Osteoblast (primary cell): ENCODE results near the gene AKAP7. TPM values are rescaled to one million over a fixed set of nuclear protein-coding genes. Genes with fewer than 3 reads are reported as not detected.

Source experiments
- DNase-seq: peaks from one replicate; pipeline ENCODE4 v3.0.0; 2011; ENCODE audit warnings: low spot score, mixed read lengths; ENCODE audit not compliant: insufficient read length; ENCODE audit errors: missing footprints
- H2AFZ ChIP-seq: 2 replicates; pipeline ENCODE4 v1.6.0; 2011; ENCODE audit warnings: mild to moderate bottlenecking, low read length
- H3K27ac ChIP-seq: 2 replicates; pipeline ENCODE4 v1.5.1; 2011; ENCODE audit warnings: mild to moderate bottlenecking, low read depth, low read length, moderate library complexity
- H3K27me3 ChIP-seq: 2 replicates; pipeline ENCODE4 v1.6.0; 2012; ENCODE audit warnings: mild to moderate bottlenecking, control low read depth, inconsistent platforms, low read length, moderate library complexity; ENCODE audit not compliant: insufficient read depth
- H3K36me3 ChIP-seq: 2 replicates; pipeline ENCODE4 v1.5.1; 2011; ENCODE audit warnings: mild to moderate bottlenecking, low read length, control low read depth, moderate library complexity; ENCODE audit not compliant: insufficient read depth
- H3K4me1 ChIP-seq: 2 replicates; pipeline ENCODE4 v1.5.1; 2011; ENCODE audit warnings: mild to moderate bottlenecking, low read length, control low read depth, moderate library complexity; ENCODE audit not compliant: insufficient read depth
- H3K4me2 ChIP-seq: 2 replicates; pipeline ENCODE4 v1.6.0; 2011; ENCODE audit warnings: mild to moderate bottlenecking, low read length; ENCODE audit not compliant: insufficient read depth
- H3K4me3 ChIP-seq: fragments of 200-600 bp; sonication (generic); 3 replicates; pipeline ENCODE4 v1.5.1; 2012; ENCODE audit warnings: mild to moderate bottlenecking, low read length, inconsistent platforms; ENCODE audit not compliant: insufficient read depth
- H3K79me2 ChIP-seq: 2 replicates; pipeline ENCODE4 v1.6.0; 2012; ENCODE audit warnings: mild to moderate bottlenecking, low read length, control low read depth, inconsistent platforms; ENCODE audit not compliant: insufficient read depth
- H3K9me3 ChIP-seq: 2 replicates; pipeline ENCODE4 v1.5.1; 2011; ENCODE audit warnings: low read depth, low read length, control low read depth
- H4K20me1 ChIP-seq: 2 replicates; pipeline ENCODE4 v1.6.0; 2012; ENCODE audit warnings: mild to moderate bottlenecking, low read length, control low read depth; ENCODE audit not compliant: insufficient read depth
- total RNA-seq: library from RNA; depleted of rRNA; stranded (reverse); fragments of >200 nt; gene quantifications from 2 replicates; pipeline ENCODE4 v1.2.3, GENCODE V29; 2012
- TF ChIP-seq, protein P1 (sequence below): IDR thresholded peaks from 2 replicates; pipeline ENCODE4 v1.5.1; 2011; ENCODE audit warnings: mild to moderate bottlenecking, low read depth, low read length, moderate library complexity; ENCODE audit errors: extremely low read depth

Gene AKAP7
- total RNA-seq, 1 donor, result 4.0 TPM

DNA sequence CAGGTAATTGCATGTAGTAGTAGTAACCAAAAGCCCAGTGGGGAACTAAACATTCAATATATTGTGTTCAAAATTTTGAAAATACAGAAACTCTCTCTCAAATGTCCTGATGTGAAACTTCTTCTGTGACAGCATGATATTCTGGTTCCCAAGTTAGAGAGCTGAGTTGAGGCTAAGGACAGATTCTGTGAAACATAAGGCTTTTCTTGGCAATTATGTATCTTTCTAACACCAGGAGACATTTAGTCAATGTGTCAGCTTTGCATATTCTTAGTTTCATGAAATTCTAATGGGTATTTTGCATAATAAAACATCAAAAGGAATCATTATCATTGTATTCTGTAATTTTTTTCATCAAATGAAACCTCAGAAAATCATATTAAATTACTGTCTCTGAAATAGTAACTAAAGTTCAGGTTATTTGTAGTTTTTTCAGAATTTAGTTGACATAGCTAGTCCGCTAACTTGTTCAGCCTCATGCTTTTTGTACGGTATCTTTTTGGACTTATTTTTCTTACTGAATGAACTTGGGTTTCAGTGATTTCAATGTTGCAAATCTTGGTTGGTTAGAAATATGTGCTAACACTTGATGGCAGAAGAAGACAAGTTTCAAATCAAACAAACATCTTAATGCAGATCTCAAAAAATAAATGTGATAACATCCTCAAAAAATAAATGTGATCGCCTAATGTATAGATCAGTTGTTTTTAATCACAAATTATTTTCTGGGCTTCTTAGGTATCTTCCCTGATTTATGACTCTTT is 70.4 kb downstream of the AKAP7 start:
- H3K27me3 ChIP-seq, result no peaks in the 10 kb centered on the region
- TF ChIP-seq, protein P1, sequence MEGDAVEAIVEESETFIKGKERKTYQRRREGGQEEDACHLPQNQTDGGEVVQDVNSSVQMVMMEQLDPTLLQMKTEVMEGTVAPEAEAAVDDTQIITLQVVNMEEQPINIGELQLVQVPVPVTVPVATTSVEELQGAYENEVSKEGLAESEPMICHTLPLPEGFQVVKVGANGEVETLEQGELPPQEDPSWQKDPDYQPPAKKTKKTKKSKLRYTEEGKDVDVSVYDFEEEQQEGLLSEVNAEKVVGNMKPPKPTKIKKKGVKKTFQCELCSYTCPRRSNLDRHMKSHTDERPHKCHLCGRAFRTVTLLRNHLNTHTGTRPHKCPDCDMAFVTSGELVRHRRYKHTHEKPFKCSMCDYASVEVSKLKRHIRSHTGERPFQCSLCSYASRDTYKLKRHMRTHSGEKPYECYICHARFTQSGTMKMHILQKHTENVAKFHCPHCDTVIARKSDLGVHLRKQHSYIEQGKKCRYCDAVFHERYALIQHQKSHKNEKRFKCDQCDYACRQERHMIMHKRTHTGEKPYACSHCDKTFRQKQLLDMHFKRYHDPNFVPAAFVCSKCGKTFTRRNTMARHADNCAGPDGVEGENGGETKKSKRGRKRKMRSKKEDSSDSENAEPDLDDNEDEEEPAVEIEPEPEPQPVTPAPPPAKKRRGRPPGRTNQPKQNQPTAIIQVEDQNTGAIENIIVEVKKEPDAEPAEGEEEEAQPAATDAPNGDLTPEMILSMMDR, result no peak

DNA sequence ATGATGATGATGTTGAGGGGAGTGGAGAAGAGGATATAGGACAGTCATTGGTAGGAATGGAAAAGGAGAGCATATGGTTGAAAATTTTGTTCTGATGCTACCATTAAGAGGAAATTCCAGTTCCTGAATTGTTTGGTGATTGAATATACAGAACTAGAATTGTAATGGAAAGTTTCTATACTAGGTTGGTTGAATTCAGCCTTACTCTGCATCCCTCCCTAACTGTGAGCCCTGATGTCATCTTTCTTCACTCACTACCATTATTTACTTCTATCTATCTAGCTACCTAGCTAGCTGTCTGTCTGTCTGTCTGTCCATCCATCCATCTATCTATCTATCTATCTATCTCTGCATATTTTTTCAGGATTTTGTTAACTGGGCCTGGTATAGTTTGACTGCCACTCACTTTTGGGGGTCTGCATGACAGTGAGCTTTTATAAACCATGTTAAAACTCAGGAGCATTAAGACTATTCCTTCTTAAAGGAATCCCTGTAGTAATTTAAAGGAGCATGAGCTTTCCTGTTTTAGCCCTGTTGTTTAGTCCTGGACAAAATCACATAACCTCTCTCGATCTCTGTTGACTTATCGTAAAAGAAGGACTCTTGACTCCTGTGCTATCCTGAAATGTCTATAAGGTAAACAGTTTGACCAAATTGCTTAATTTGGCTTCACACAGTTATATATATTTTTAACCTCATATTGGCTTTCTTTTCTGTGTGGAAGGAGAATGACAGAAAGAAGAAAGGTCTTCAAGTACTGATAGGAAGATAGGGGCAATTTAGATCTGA is 71.4 kb downstream of the AKAP7 start:
- Histone ChIP-seq H3K4me1 (no peaks in the 10 kb centered on the region), H3K9me3 (no peaks in the 10 kb centered on the region), H4K20me1 (no peaks in the 10 kb centered on the region), H3K4me3 (no peak overlapping the region), H3K79me2 (no peaks in the 10 kb centered on the region), H3K27me3 (no peaks in the 10 kb centered on the region), H3K4me2 (no peak overlapping the region), H3K27ac (no peak overlapping the region), H2AFZ (no peak overlapping the region), H3K36me3 (no peaks in the 10 kb centered on the region)
- TF ChIP-seq, protein P1, result no peak
- DNase-seq, result no peak

More for the DNA sequence above, 70.4 kb downstream of the AKAP7 start:
- no peak overlapping the region for H3K4me2 ChIP-seq
- no peaks in the 10 kb centered on the region for H4K20me1 ChIP-seq
- H3K36me3 ChIP-seq, result no peaks in the 10 kb centered on the region
- no peak overlapping the region for H3K27ac ChIP-seq
- DNase-seq, result no peak
- no peaks in the 10 kb centered on the region for H3K9me3 ChIP-seq
- H3K4me1 ChIP-seq, result no peaks in the 10 kb centered on the region
- H2AFZ ChIP-seq, result no peak overlapping the region
- no peak overlapping the region for H3K4me3 ChIP-seq
- H3K79me2 ChIP-seq, result no peaks in the 10 kb centered on the region

DNA sequence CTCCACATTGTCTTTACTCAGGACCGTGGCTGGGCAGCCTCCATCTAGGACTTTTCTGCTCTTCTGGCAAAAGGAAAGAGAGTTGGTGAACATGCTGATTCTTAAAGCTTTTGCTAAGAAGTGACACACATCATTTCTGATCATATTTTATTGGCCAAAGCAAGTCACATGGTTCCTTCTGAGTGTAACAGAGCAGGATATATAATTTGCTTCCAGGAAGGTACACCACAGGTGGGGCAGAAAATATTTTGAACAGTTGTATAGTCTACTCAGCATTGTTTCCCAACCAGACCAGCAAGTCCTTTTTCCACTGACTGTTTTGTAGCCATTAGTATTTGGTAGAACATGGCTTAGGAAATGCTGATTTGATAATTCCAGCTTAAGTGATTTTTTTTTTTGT is 73.5 kb downstream of the AKAP7 start:
- Histone ChIP-seq H3K4me3 (no peak overlapping the region), H4K20me1 (no peaks in the 10 kb centered on the region), H3K27me3 (no peaks in the 10 kb centered on the region), H3K36me3 (no peaks in the 10 kb centered on the region), H3K4me2 (no peak overlapping the region), H2AFZ (no peak overlapping the region), H3K27ac (no peak overlapping the region), H3K9me3 (no peaks in the 10 kb centered on the region), H3K4me1 (no peaks in the 10 kb centered on the region), H3K79me2 (no peaks in the 10 kb centered on the region)
- TF ChIP-seq, protein P1, result no peak
- DNase-seq, result no peak

DNA sequence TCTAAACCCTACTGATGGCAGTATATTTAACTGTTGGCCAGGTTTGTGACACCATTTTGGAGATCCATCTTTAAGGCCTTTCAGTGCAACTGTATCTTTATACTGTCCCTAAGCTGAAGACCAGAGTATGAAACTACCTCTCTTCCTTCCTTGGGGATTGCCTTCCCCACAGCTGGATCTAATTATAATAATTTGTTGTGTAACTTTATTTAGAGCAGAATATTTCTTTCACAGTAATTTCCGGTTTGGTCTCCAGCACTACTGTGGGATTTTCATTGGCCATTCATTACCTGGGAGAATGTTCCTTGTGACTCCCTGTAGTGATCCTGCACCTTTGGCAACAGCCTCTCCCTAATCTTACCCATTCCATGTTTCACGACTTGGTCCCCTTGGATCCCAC is 75.2 kb downstream of the AKAP7 start:
- DNase-seq, result no peak

More for the DNA sequence above, 75.2 kb downstream of the AKAP7 start:
- Histone ChIP-seq H4K20me1 (no peaks in the 10 kb centered on the region), H3K4me1 (no peaks in the 10 kb centered on the region), H3K36me3 (no peaks in the 10 kb centered on the region), H3K9me3 (no peaks in the 10 kb centered on the region), H3K79me2 (no peaks in the 10 kb centered on the region), H3K4me3 (no peak overlapping the region), H3K4me2 (no peak overlapping the region), H2AFZ (no peak overlapping the region), H3K27me3 (no peaks in the 10 kb centered on the region), H3K27ac (no peak overlapping the region)
- TF ChIP-seq, protein P1, result no peak
